Activated T-cell treated with anti-CD3 and anti-CD28 coated beads, Interleukin-2, amount 50 U/mL, for 72 hours (primary cell): ENCODE measurements around the gene RCN2. TPM values are rescaled to one million over a fixed set of nuclear protein-coding genes. Genes with fewer than 3 reads are reported as not detected.
"Not testable (repeated sequence)": the region's sequence is repeated elsewhere in the genome, so short reads cannot be mapped to it uniquely, and the experiment has no call there.

ENCODE experiments used
- ATAC-seq, 2 donors: fragments of 150-1000 bp; cut with Tn5 transposase; replicated peaks in 1 of 2; 2 replicates each; pipeline ENCODE4 v1.10.0; 2021; ENCODE audit warnings: moderate library complexity in 2 of 2, mild to moderate bottlenecking in 1 of 2
- DNase-seq, 2 donors: peaks; one replicate each; pipeline ENCODE4 v3.0.0; 2021 to 2022; ENCODE audit warnings: mixed read lengths in 1 of 2
- H3K27ac Mint-ChIP-seq: one replicate; pipeline ENCODE4 v1.8.0; 2022; ENCODE audit warnings: mild to moderate bottlenecking, moderate library complexity, mixed read lengths
- H3K27me3 Mint-ChIP-seq: one replicate; pipeline ENCODE4 v1.8.0; 2022; ENCODE audit warnings: low read depth, mixed read lengths
- H3K36me3 Mint-ChIP-seq, 2 donors: one replicate each; pipeline ENCODE4 v1.8.0; 2022; ENCODE audit warnings: mixed read lengths in 2 of 2, mild to moderate bottlenecking in 1 of 2; ENCODE audit not compliant: insufficient read depth in 2 of 2
- H3K4me1 Mint-ChIP-seq: one replicate; pipeline ENCODE4 v1.8.0; 2022; ENCODE audit warnings: low read depth, mixed read lengths
- H3K4me3 Mint-ChIP-seq, 2 donors: one replicate each; pipeline ENCODE4 v1.8.0; 2022; ENCODE audit warnings: mild to moderate bottlenecking in 2 of 2, mixed read lengths in 2 of 2, moderate library complexity in 2 of 2
- H3K9me3 Mint-ChIP-seq, 2 donors: one replicate each; pipeline ENCODE4 v1.8.0; 2022; ENCODE audit warnings: mixed read lengths in 2 of 2
- total RNA-seq, 2 donors: library from RNA; stranded (reverse); gene quantifications; one replicate each; pipeline ENCODE4 v1.2.3, GENCODE V29; 2022

RCN2 gene
- total RNA-seq, 2 donors from 2014 or later: 24.6 to 28.1 TPM

DNA sequence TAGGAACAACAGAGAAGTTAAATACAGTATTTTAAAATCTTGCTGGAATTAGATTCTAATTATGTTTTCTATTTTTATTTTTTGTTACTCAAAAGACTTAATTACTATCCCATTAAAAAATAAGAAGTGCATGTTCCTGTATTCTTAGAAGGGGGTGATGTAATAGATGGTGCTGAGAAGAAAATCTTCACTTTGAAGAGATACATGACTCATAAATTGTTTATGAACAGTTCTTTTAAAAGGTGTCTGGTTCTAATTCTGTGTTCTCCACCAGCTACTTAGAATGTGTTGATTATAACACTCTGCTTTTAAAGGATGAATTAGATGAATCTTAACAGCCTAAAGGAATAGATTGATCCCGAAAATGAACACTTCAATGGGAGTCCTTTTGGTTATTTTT is 8.2 kb downstream of the RCN2 start:
- ATAC-seq (peak in 1 of 2 donors; percentile 49), DNase-seq (no peak)
- no peaks in the 10 kb centered on the region for H3K9me3 Mint-ChIP-seq
- peaks cover 21% of the 10 kb centered on the region for H3K4me1 Mint-ChIP-seq
- no peak overlapping the region for H3K4me3 Mint-ChIP-seq
- peaks cover 8 to 23% of the 10 kb centered on the region in 2 donors for H3K36me3 Mint-ChIP-seq
- no peaks in the 10 kb centered on the region for H3K27me3 Mint-ChIP-seq
- no peak overlapping the region for H3K27ac Mint-ChIP-seq

DNA sequence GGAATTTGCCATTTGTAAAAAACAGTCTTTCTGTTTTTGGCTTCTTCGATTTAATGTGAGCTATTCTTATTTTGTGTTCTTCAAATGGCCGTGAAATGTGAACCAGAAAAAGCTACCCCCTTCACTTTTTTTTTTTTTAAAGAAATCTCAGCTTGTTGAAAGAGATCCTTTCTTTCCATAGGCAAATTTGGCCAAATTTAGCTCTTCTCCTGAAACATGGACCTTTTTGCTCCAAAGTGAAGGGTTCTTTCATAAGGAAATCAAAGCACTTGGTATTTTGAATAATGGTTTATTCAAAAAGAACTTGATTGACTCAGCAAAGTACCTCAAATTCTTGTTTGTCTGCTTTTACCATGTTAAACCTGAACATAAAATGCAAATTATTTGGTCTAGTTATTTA is 10.1 kb downstream of the RCN2 start:
- ATAC-seq: no peak
- Mint-ChIP-seq H3K9me3 (no peaks in the 10 kb centered on the region), H3K36me3 (peaks cover 8 to 21% of the 10 kb centered on the region in 2 donors), H3K27me3 (no peaks in the 10 kb centered on the region), H3K4me3 (no peak overlapping the region), H3K4me1 (peaks cover 10% of the 10 kb centered on the region), H3K27ac (no peak overlapping the region)
- DNase-seq: no peak

GRCh38 chr15:76942331-76942730 is 10.8 kb downstream of the RCN2 start:
- Mint-ChIP-seq H3K36me3 (peaks cover 11 to 26% of the 10 kb centered on the region in 2 donors), H3K27me3 (no peaks in the 10 kb centered on the region), H3K4me3 (no peak overlapping the region), H3K9me3 (no peaks in the 10 kb centered on the region), H3K4me1 (peaks cover 4% of the 10 kb centered on the region), H3K27ac (no peak overlapping the region)
- ATAC-seq (no peak), DNase-seq (no peak)

DNA sequence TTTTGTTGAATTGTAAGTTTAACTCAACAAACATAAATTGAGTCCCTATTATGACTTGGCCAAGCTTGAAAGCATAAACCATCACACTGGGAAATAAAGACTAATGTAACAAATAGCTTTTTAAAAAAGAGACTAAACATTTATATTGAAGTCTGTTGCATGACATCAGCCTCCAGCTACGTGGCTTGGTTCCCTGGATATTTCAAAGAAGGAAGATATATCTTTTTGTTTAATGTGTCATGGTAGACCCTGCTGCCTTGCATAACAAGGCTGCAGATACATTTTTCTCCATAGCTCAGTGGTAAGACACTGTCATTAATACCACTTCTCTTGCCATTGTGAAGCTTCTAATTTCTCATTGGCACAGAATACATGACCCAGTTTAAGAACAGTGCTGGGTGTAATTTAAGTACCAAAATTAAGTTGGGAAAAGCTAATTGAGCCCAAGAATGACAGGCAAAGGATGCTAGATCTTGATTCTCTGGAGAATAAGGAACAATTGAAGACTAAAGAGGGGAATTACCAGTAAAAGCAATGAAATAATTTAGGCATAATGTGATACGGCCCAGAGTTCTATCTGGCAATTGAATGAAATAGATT is 14.0 kb downstream of the RCN2 start:
- Mint-ChIP-seq H3K27ac (no peak overlapping the region), H3K27me3 (no peaks in the 10 kb centered on the region), H3K4me1 (no peaks in the 10 kb centered on the region), H3K9me3 (no peaks in the 10 kb centered on the region), H3K36me3 (peaks cover 11 to 31% of the 10 kb centered on the region in 2 donors), H3K4me3 (no peak overlapping the region)
- ATAC-seq (no peak), DNase-seq (no peak)

DNA sequence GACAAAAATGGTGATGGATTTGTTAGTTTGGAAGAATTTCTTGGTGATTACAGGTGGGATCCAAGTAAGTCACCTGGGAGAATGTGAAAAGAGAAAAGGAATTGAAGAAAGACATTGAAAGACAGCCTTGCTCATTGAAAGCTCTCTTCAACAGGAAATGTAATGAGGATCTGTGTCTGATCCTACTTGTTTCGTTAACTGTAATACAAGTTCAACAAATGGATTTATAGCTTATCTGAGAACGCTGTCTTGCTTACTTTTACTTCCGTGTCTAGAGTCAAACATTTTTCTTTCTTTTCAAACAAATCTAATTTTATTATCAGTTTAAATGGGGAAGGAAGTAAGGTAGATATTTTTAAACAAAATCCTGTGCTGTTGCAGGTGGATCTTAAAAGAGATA is 15.9 kb downstream of the RCN2 start:
- Mint-ChIP-seq H3K36me3 (peaks cover 11 to 33% of the 10 kb centered on the region in 2 donors), H3K4me1 (no peaks in the 10 kb centered on the region), H3K27me3 (no peaks in the 10 kb centered on the region), H3K9me3 (no peaks in the 10 kb centered on the region), H3K4me3 (no peak overlapping the region), H3K27ac (peak overlapping the region; percentile 29)
- DNase-seq (no peak), ATAC-seq (no peak)

DNA sequence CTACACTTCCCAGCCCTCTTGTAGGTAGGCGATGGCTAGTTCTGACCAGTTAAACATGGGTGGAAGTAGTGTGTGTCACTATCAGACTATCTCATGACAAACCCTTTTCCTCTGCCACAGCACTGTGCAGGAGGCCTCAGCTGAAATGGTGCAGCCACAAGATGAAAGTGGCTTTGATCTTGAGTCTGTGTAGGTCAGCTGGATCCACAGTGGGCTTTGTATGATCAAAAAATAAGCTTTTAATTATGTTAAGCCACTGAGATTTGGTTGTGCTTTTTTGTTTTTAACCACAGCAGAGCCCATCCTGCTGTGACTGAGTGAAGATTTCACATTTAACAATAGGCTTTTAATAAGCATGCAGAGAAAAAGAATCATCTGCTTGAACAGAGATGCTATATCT is 19.7 kb downstream of the RCN2 start:
- no peaks in the 10 kb centered on the region for H3K27me3 Mint-ChIP-seq
- peak in 1 of 2 donors; percentile 35 for ATAC-seq
- peak overlapping the region; percentile 51 for H3K27ac Mint-ChIP-seq
- H3K36me3 Mint-ChIP-seq: peaks cover 3 to 18% of the 10 kb centered on the region in 2 donors
- no peak overlapping the region for H3K4me3 Mint-ChIP-seq
- H3K9me3 Mint-ChIP-seq: no peaks in the 10 kb centered on the region
- H3K4me1 Mint-ChIP-seq: no peaks in the 10 kb centered on the region
- no peak for DNase-seq

- H3K9me3 Mint-ChIP-seq: no peaks in the 10 kb centered on the region
- ATAC-seq (no peak), DNase-seq (no peak)
- H3K4me1 Mint-ChIP-seq: no peaks in the 10 kb centered on the region
- H3K36me3 Mint-ChIP-seq: peaks cover 0 to 5% of the 10 kb centered on the region in 2 donors
- H3K27me3 Mint-ChIP-seq: no peaks in the 10 kb centered on the region
- H3K27ac Mint-ChIP-seq: no peak overlapping the region
- no peak overlapping the region for H3K4me3 Mint-ChIP-seq
Measured at GRCh38 chr15:76953913-76954312, 22.4 kb downstream of the RCN2 start.

DNA sequence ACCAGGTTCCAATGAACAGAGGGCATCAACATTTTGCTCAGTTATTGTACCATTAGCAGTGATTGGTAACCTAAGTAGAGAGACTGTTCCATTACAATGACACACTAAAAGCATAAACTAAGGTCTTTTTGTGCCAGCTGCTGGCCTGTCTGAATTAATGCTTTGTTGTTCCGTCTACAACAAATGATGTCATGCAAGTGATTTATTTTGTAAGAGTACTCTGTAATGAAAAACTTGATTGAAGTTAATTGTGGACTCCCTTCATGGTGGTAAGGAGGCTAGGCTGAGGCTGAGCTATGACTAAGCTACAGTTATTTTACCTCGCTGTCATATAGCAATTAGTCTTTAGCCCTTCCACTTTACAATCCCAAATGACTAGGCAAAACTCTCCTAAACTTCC is 23.2 kb downstream of the RCN2 start:
- no peak overlapping the region for H3K4me3 Mint-ChIP-seq
- H3K27ac Mint-ChIP-seq: no peak overlapping the region
- peaks cover 0 to 5% of the 10 kb centered on the region in 2 donors for H3K36me3 Mint-ChIP-seq
- no peaks in the 10 kb centered on the region for H3K9me3 Mint-ChIP-seq
- ATAC-seq: no peak
- no peaks in the 10 kb centered on the region for H3K4me1 Mint-ChIP-seq
- no peaks in the 10 kb centered on the region for H3K27me3 Mint-ChIP-seq
- no peak for DNase-seq

- no peaks in the 10 kb centered on the region for H3K9me3 Mint-ChIP-seq
- ATAC-seq: no peak
- no peaks in the 10 kb centered on the region for H3K4me1 Mint-ChIP-seq
- no peak overlapping the region for H3K4me3 Mint-ChIP-seq
- DNase-seq: no peak
- no peaks in the 10 kb centered on the region for H3K36me3 Mint-ChIP-seq
- peaks cover 18% of the 10 kb centered on the region for H3K27me3 Mint-ChIP-seq
- H3K27ac Mint-ChIP-seq: no peak overlapping the region
Measured at GRCh38 chr15:76961268-76962011, 29.9 kb downstream of the RCN2 start.

DNA sequence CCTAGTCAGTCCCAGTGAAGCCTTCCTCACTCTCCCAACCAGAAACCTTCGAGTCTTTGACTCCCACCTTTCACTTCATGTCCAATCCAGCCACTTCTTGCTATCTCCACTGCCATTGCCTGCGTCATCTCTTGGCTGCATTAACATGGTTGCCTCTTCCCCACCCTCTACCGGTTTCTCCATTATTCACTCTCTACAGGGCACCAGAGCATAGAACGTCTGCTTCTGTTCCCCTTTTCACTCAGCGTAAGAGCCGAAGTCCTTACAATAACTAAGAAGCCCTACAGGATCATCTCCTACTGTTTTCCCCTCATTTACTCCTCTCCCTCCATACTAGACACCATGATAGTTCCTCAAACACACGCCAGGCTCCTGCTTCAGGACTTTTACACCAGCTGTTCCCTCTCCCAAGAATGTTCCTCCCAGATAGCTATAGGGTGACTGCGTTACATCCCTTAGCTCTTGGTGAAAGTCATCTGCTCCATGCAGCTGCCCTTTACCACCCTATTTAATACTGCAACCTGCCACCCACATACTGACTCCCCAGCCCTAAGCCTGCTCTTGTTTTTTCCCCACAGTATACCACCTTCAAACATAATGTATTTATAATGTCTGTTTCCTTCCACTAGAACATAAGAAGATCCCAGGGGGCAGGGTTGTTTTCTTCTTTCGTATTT is 30.9 kb downstream of the RCN2 start:
- ATAC-seq (no peak), DNase-seq (no peak)
- H3K4me1 Mint-ChIP-seq: no peaks in the 10 kb centered on the region
- H3K27me3 Mint-ChIP-seq: peaks cover 18% of the 10 kb centered on the region
- H3K27ac Mint-ChIP-seq: no peak overlapping the region
- H3K36me3 Mint-ChIP-seq: no peaks in the 10 kb centered on the region
- H3K4me3 Mint-ChIP-seq: no peak overlapping the region
- no peaks in the 10 kb centered on the region for H3K9me3 Mint-ChIP-seq

- Mint-ChIP-seq H3K27ac (no peak overlapping the region), H3K4me1 (no peaks in the 10 kb centered on the region), H3K4me3 (no peak overlapping the region), H3K27me3 (peaks cover 18% of the 10 kb centered on the region), H3K9me3 (no peaks in the 10 kb centered on the region), H3K36me3 (no peaks in the 10 kb centered on the region)
- DNase-seq (no peak), ATAC-seq (no peak)
Measured at GRCh38 chr15:76963596-76963995, 32.0 kb downstream of the RCN2 start.

DNA sequence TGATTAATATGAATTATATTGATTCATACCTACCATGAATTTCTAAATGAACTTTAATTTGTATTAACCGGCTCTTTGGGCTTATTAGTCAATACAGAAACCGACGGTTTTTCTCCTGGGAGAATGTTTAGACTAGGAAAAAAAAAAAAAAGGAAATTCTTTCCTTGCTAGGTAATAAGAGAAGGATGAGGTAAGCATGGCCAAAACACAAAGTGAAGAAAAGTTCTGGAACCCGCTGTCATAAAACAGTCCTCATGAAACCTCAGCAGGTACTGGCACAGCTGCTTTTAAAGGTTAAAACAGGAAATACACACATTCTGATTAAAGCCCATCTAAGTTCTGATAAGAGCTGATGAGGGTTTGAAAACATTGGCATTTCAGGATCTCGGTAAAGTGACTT is 32.6 kb downstream of the RCN2 start:
- Mint-ChIP-seq H3K27me3 (peaks cover 18% of the 10 kb centered on the region), H3K9me3 (no peaks in the 10 kb centered on the region), H3K4me1 (no peaks in the 10 kb centered on the region), H3K27ac (no peak overlapping the region), H3K4me3 (no peak overlapping the region), H3K36me3 (no peaks in the 10 kb centered on the region)
- no peak for ATAC-seq
- DNase-seq: no peak

GRCh38 chr15:76966051-76966450 is 34.5 kb downstream of the RCN2 start:
- not testable (repeated sequence) for DNase-seq, H3K4me1 Mint-ChIP-seq, H3K36me3 Mint-ChIP-seq, H3K4me3 Mint-ChIP-seq, ATAC-seq, H3K27ac Mint-ChIP-seq, H3K9me3 Mint-ChIP-seq
- H3K27me3 Mint-ChIP-seq: peaks cover 18% of the 10 kb centered on the region
